ENCODE data around the gene ZFYVE28. TPM values are rescaled to one million over a fixed set of nuclear protein-coding genes. Genes with fewer than 3 reads are reported as not detected.

ZFYVE28 gene
- total and polyA plus RNA-seq, 7 donors, result 1.7 to 7.7 (median 3.4) TPM

DNA sequence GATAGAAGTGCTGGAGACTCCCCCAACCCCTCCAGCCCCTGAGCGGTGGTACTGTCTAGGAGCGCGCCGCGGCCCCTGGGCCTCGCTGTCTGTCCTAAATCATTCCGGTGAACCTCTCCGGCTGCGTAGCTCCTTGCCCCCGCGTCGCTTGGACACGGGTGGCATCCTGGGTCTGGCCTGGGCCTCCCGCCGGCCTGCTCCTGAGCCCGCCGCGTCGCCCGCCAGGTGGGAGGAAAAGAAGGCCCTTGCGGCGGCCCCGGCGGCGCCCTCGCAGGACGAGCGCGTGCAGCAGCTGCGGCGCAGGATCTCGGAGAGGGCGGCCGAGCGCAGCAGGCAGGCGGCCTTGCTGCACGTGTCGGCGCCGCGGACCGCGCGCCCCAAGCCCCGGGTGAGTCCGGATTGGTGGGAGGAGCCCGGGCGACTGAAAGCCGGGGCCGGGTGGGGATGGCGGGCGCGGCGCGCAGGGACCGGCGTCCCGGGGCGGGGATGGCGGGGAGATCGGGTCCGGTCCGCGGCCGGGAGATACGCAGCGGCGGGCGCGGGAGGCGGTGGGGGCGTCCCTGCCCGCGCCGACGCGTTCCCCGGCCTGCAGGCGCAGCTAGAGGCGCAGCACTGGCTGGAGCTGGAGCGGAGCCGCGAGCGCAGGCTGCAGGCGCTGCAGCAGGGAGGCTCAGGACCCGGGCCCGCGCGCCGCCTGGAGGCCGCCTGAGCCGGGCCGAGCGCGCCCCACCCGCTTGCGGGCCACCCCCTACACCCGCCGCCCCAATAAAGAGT lies 44.0 kb upstream of the ZFYVE28 start:
- ATAC-seq (peak; percentile 92 to 96 (median 94)), DNase-seq (peak; percentile 73 to 81)
- peaks cover 4% of the 10 kb centered on the region for H3K4me1 ChIP-seq
- WGBS, 3 donors, result 5 to 9% (median 8%) methylated on average over 59 to 99 of the region's 99 CpGs
- peak; percentile 69 for TF ChIP-seq CTCF (IDR thresholded peaks at IDR 0.05)
- intact Hi-C loops (cut with DNase I), result loop anchor here (2.0 to 10.0 kb wide), 3 partner anchors 72 to 245 kb away; partner anchors contain the start of gene FAM193A (in 1 of the 2)
- H3K36me3 ChIP-seq (ENCODE audit: insufficient read depth in 1 of 2, low read depth in 1 of 2), result no peaks in the 10 kb centered on the region
- H3K9me3 ChIP-seq, result no peaks in the 10 kb centered on the region
- H3K4me3 ChIP-seq, result peak overlapping the region; percentile 75
- peak overlapping the region; percentile 43 for H3K27ac ChIP-seq
- no peaks in the 10 kb centered on the region for H3K27me3 ChIP-seq (ENCODE audit: insufficient read depth in 3 of 3, low read length in 2 of 3)

- 85 to 91% (median 89%) methylated on average over 15 of the region's 15 CpGs for WGBS, 3 donors
- Histone ChIP-seq H3K4me3 (no peak overlapping the region), H3K27me3 (ENCODE audit: insufficient read depth in 3 of 3, low read length in 2 of 3) (no peaks in the 10 kb centered on the region), H3K4me1 (no peaks in the 10 kb centered on the region), H3K9me3 (no peaks in the 10 kb centered on the region), H3K27ac (no peak overlapping the region), H3K36me3 (ENCODE audit: insufficient read depth in 1 of 2, low read depth in 1 of 2) (no peaks in the 10 kb centered on the region)
- DNase-seq, result no peak
- ATAC-seq, result no peak
- no peak for TF ChIP-seq CTCF (IDR thresholded peaks at IDR 0.05)
- intact Hi-C loops (cut with DNase I), result loop anchor here in 1 of 2 donors (5.0 to 10.0 kb wide), 2 partner anchors 73 to 244 kb away; partner anchors contain the start of gene FAM193A
Observed at GRCh38 chr4:2461246-2461960, 43.0 kb upstream of the ZFYVE28 start.

DNA sequence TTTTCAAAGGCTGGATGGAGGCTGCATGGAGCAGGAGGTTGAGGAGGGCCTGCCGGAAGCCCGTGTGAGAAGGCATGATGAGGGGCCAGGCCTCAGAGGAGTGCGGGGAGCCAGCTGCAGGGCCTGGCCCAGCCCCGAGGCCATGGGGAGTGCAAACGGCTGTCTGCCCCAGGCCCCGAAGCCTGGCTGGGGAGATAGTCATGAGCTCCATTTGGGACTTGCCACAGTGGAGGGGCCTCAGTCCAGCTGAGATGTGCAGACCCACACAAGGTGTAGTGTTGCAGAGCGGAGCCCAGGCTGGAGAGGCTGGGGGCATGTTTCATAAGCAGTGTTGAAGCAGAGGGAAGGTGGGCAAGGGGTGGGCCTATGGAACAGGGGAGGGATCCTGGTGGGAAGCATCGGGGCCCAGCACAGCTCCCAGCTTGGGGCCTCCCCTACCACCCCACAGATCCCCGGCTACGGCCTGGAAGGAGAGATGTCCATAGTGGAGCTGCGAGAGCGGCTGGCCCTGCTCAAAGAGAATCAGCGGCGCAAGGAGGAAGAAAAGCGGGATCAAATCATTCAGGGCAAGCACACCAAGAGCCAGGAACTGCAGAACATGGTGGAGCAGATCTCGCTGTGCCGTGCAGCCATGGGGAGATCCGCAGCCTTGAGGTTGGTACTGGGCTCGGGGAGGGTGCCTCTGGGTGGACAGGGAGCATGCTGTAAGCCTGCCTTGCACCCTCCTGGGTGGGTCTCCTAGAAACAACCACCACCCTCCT lies 41.3 kb upstream of the ZFYVE28 start:
- DNase-seq (no peak), ATAC-seq (no peak)
- no peak for TF ChIP-seq CTCF (IDR thresholded peaks at IDR 0.05)
- Histone ChIP-seq H3K4me3 (no peak overlapping the region), H3K27ac (no peak overlapping the region), H3K4me1 (no peaks in the 10 kb centered on the region), H3K36me3 (ENCODE audit: insufficient read depth in 1 of 2, low read depth in 1 of 2) (no peaks in the 10 kb centered on the region), H3K27me3 (ENCODE audit: insufficient read depth in 3 of 3, low read length in 2 of 3) (no peaks in the 10 kb centered on the region), H3K9me3 (no peaks in the 10 kb centered on the region)
- WGBS, 3 donors, result 88 to 89% (median 88%) methylated on average over 19 of the region's 19 CpGs
- intact Hi-C loops (cut with DNase I), result loop anchor here in 1 of 2 donors (5.0 to 10.0 kb wide), 2 partner anchors 75 to 242 kb away; partner anchors contain the start of gene FAM193A

- ATAC-seq, result no peak
- Histone ChIP-seq H3K4me1 (no peaks in the 10 kb centered on the region), H3K27me3 (ENCODE audit: insufficient read depth in 3 of 3, low read length in 2 of 3) (no peaks in the 10 kb centered on the region), H3K27ac (no peak overlapping the region), H3K4me3 (no peak overlapping the region), H3K9me3 (no peaks in the 10 kb centered on the region), H3K36me3 (ENCODE audit: insufficient read depth in 1 of 2, low read depth in 1 of 2) (no peaks in the 10 kb centered on the region)
- WGBS, 3 donors, result 85 to 86% (median 85%) methylated on average over 33 to 38 of the region's 38 CpGs
- DNase-seq, result no peak
- no peak for TF ChIP-seq CTCF (IDR thresholded peaks at IDR 0.05)
- intact Hi-C loops (cut with DNase I), result no loop called here
Observed at GRCh38 chr4:2458546-2459491, 40.4 kb upstream of the ZFYVE28 start.

All from psoas muscle (tissue), 8 donors.